Kidney (tissue), 14 donors: ENCODE data around the gene CITED4. TPM values are rescaled to one million over a fixed set of nuclear protein-coding genes. Genes with fewer than 3 reads are reported as not detected.

Source experiments
- DNase-seq, 5 donors: peaks; one replicate each; pipeline ENCODE4 v3.0.0-alpha.2; 2013 to 2020
- FAIRE-seq: peaks from 2 replicates; lab custom pipeline; 2012; peaks lifted over from hg19 to GRCh38; lab: Jason Lieb, UNC
- H3K27ac ChIP-seq, 2 donors: one replicate each; pipeline ENCODE4 v1.7.0; 2013; ENCODE audit warnings: low read depth in 2 of 2, low read length in 2 of 2, inconsistent platforms in 1 of 2
- H3K27me3 ChIP-seq: one replicate; pipeline ENCODE4 v1.7.1; 2013; ENCODE audit warnings: low read length, inconsistent platforms; ENCODE audit not compliant: control insufficient read depth, insufficient read depth
- H3K36me3 ChIP-seq, 3 donors: one replicate each; pipeline versions ENCODE4 v1.7.0 to v1.7.1; 2013; ENCODE audit warnings: low read length in 3 of 3, control low read depth in 1 of 3, inconsistent platforms in 1 of 3; ENCODE audit not compliant: insufficient read depth in 3 of 3, control insufficient read depth in 2 of 3
- H3K4me1 ChIP-seq, 3 donors: one replicate each; pipeline versions ENCODE4 v1.7.0 to v1.7.1; 2013; ENCODE audit warnings: low read length in 3 of 3, inconsistent platforms in 1 of 3, low read depth in 1 of 3; ENCODE audit not compliant: control insufficient read depth in 2 of 3, insufficient read depth in 2 of 3
- H3K4me3 ChIP-seq, 3 donors: one replicate each; pipeline versions ENCODE4 v1.7.0 to v1.8.1; 2013; ENCODE audit warnings: low read length in 3 of 3, control low read depth in 1 of 3, inconsistent platforms in 1 of 3
- H3K9ac ChIP-seq, 3 donors: one replicate each; pipeline versions ENCODE4 v1.7.0 to v1.7.1; 2013; ENCODE audit warnings: low read length in 3 of 3, control low read depth in 1 of 3, inconsistent platforms in 1 of 3
- H3K9me3 ChIP-seq, 3 donors: one replicate each; pipeline versions ENCODE4 v1.7.0 to v1.7.1; 2013; ENCODE audit warnings: low read length in 3 of 3, control low read depth in 1 of 3, inconsistent platforms in 1 of 3; ENCODE audit not compliant: control insufficient read depth in 2 of 3, insufficient read depth in 1 of 3
- CTCF ChIP-seq: IDR thresholded peaks from 3 replicates; pipeline ENCODE4 v1.5.1; 2012; ENCODE audit warnings: mild to moderate bottlenecking, moderate library complexity, borderline replicate concordance; ENCODE audit not compliant: insufficient read depth; ENCODE audit errors: extremely low read depth
- intact Hi-C: fragments of 100-400 bp; cut with DNase I; formaldehyde crosslinking; loops from one replicate; pipeline ENCODE4 v1.11.1; 2022
- polyA plus RNA-seq: library from polyadenylated mRNA; stranded (reverse); fragments of 350-450 nt; fragmentation: Illumina TruSeq; extraction: RNeasy Lipid Tissue Mini Kit (QIAGEN cat#74804); gene quantifications from one replicate; pipeline ENCODE4 v1.2.3, GENCODE V29; 2014; ENCODE audit warnings: low read depth, low replicate concordance; ENCODE audit not compliant: insufficient read depth
- total RNA-seq: library from RNA; stranded (reverse); fragmentation: NEBNext Ultra II Directional; extraction: Animal tissue kit (Norgen Biotek cat#: 25700); gene quantifications from one replicate; pipeline ENCODE4 v1.2.1, GENCODE V29; 2021
- donor health status: control.
- donor health status: control.
- donor health status: control.
- donor health status: control.
- donor health status: control.
- donor health status: DM: yes; HTN: yes; CAD: no.
- donor health status: Normal renal cell carcinoma (clear cell type).

The CITED4 gene
- total and polyA plus RNA-seq, 2 donors from 2014 or later: 21.7 to 78.6 TPM

- FAIRE-seq (no peak), DNase-seq (no peak)
- H3K9me3 ChIP-seq: no peaks in the 10 kb centered on the region
- intact Hi-C loops: no loop called here
- no peaks in the 10 kb centered on the region for H3K36me3 ChIP-seq
- no peak overlapping the region for H3K9ac ChIP-seq
- no peak overlapping the region for H3K4me3 ChIP-seq
- no peak overlapping the region for H3K27ac ChIP-seq
- no peaks in the 10 kb centered on the region for H3K4me1 ChIP-seq
- no peaks in the 10 kb centered on the region for H3K27me3 ChIP-seq
- no peak for TF ChIP-seq CTCF
These were observed 47.1 kb upstream of the CITED4 start for GRCh38 chr1:40909281-40909680.

GRCh38 chr1:40908350-40908749 lies 46.2 kb upstream of the CITED4 start:
- Histone ChIP-seq H3K9me3 (no peaks in the 10 kb centered on the region), H3K36me3 (no peaks in the 10 kb centered on the region), H3K27me3 (no peaks in the 10 kb centered on the region), H3K27ac (no peak overlapping the region), H3K4me1 (no peaks in the 10 kb centered on the region), H3K9ac (no peak overlapping the region), H3K4me3 (no peak overlapping the region)
- FAIRE-seq (no peak), DNase-seq (no peak)
- intact Hi-C loops: no loop called here
- TF ChIP-seq CTCF: no peak

- Histone ChIP-seq H3K36me3 (no peaks in the 10 kb centered on the region), H3K9ac (no peak overlapping the region), H3K27ac (no peak overlapping the region), H3K4me1 (no peaks in the 10 kb centered on the region), H3K4me3 (no peak overlapping the region), H3K27me3 (no peaks in the 10 kb centered on the region), H3K9me3 (no peaks in the 10 kb centered on the region)
- FAIRE-seq (no peak), DNase-seq (no peak)
- intact Hi-C loops: no loop called here
- no peak for TF ChIP-seq CTCF
These were observed 45.7 kb upstream of the CITED4 start for GRCh38 chr1:40907899-40908298.

- no peak overlapping the region for H3K9ac ChIP-seq
- FAIRE-seq: no peak
These were observed 44.7 kb upstream of the CITED4 start for GRCh38 chr1:40906781-40907400.

More at GRCh38 chr1:40906781-40907400, 44.7 kb upstream of the CITED4 start:
- Histone ChIP-seq H3K4me3 (no peak overlapping the region), H3K4me1 (no peaks in the 10 kb centered on the region), H3K36me3 (no peaks in the 10 kb centered on the region), H3K27ac (no peak overlapping the region), H3K9me3 (no peaks in the 10 kb centered on the region), H3K27me3 (no peaks in the 10 kb centered on the region)
- intact Hi-C loops: no loop called here
- no peak for TF ChIP-seq CTCF
- DNase-seq: no peak
